Posterior cingulate gyrus (tissue), 11 donors: ENCODE data around the gene JMJD1C.

Source experiments
- DNase-seq, 10 donors: peaks; one replicate each; pipeline versions ENCODE4 v3.0.0 to v3.0.0-alpha.2; 2020 to 2021; ENCODE audit warnings: mixed read lengths in 3 of 10
- intact Hi-C: fragments of 100-400 bp; cut with DNase I; formaldehyde crosslinking; loops from one replicate; pipeline ENCODE4 v1.15.1; 2023

JMJD1C gene

DNA sequence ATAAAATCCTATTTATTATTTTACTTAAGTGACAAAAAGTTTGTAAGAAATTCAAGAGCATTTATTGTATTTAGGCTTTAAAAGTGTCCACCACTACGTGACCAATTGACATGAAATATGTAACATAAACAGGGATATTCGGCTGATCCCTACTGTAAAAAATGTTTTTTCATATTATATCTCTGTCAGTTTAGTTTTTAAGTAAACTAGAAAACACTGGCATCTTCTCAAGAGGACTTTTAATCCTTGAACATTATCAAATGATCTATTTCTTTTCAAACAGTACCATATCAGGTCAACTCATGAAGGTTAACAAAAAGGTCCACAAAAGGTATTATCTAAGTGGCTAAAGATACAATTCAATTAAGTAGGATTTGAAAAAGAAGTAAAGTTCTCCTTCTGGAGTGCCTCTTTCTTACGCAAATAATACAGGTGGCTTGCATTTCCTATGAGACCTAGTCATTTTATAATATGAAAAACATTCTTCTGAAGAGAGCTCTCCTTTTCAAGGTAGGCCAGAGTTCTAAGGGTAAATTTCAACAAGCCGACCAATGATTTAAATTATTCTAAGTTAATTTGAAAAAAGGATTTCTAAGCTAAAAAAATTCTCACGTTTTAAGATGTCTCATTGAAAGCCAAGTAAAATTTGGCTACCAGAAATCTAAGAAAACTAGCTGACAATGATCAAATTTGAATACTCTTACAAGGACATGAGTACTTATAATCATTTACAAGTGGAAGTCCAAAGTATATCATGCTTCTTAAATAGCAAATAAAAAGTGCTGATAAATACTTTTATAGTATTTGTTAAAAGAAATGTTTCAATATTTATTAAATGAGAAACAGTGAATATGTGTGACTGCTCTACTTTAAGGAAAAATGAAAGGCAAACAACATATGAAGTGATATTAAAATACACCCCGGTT is 199.1 kb downstream of the JMJD1C start:
- no peak for DNase-seq
- intact Hi-C loops: loop anchor here (5.0 kb wide), 1 partner anchor 54 kb away; no protein-coding TSS in a partner anchor

GRCh38 chr10:63265683-63266235 is 200.0 kb downstream of the JMJD1C start:
- no peak for DNase-seq
- intact Hi-C loops: loop anchor here (5.0 kb wide), 1 partner anchor 53 kb away; no protein-coding TSS in a partner anchor

- no peak for DNase-seq
- intact Hi-C loops: loop anchor here (5.0 kb wide), 1 partner anchor 53 kb away; no protein-coding TSS in a partner anchor
Measured at GRCh38 chr10:63265222-63265617, 200.6 kb downstream of the JMJD1C start.

DNA sequence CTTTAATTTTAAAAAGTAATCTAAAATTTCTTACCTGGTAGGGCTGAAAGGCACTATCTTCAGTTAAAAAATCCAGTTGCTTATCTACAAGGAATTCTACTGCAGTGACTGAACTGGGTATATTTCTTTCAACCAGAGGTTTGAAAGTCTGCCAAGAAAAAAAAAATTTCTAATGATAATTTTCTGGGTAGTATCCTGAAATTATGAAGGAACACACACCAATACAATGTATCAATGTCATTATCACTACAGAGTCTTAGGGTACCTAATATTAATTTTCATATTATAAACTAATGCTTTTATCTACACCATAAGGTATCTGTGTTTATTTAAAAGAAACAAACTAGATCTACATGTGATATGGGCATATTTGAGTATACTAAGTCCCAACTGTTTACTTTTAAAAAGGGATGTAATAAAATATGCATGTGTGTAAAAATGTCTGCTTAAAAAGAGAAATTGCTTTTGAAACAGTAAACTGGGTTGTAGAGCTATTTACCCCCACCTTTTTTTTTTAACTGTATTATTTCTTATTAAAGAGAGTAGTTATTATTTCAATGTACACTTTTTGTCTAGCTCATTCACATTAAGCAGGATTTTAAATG is 201.1 kb downstream of the JMJD1C start:
- intact Hi-C loops: loop anchor here (5.0 kb wide), 1 partner anchor 52 kb away; no protein-coding TSS in a partner anchor
- DNase-seq: no peak

DNA sequence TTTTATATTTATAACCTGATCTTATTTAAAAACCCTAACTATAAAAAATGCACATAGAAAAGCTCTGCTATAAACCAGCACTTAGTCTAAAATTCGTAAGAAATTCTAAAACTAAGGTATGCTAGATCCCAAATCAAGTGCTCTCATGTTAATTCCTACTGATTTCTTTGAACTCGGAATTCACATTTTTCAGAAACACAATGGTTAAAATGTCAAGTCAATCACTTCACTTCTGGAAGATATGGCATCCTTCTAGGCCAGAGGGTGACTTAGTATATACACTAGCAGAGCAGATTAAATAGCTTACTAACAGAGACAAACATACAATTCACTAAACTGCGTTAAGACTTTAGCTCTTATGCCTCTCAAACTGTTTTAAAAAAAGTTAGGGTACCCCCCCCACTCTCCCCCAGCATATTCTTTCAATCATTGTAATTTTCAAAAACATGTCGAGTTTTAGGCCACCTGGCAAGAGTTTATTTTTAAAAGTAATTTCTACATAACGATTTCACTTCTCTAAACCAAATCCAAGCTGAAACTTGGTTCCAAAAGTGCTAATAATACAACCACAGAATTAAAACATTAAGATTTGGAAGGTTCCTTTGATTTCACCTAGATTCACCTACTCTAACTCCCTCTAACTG is 203.2 kb downstream of the JMJD1C start:
- no peak for DNase-seq
- intact Hi-C loops: no loop called here

DNA sequence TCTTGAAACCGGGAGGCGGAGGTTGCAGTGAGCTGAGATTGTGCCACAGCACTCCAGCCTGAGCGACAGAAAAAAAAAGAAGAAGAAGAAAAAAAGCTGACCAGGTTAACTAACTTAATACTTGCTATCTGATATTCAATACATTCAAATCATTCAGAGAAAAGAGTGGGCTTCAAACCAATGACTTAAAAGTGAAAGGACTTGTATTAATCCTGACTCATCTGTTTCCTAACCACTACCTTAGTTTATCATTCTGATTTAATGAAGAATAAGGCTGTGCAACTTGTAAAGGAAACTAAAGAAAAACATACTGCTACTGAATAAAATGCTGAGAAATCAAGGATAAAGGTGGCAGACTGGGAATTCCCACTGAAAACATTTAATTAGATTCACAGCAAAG is 204.3 kb downstream of the JMJD1C start:
- intact Hi-C loops: no loop called here
- DNase-seq: no peak

GRCh38 chr10:63260860-63261251 is 204.9 kb downstream of the JMJD1C start:
- DNase-seq: no peak
- intact Hi-C loops: no loop called here

- intact Hi-C loops: no loop called here
Measured at GRCh38 chr10:63260103-63260859, 205.5 kb downstream of the JMJD1C start.

DNA sequence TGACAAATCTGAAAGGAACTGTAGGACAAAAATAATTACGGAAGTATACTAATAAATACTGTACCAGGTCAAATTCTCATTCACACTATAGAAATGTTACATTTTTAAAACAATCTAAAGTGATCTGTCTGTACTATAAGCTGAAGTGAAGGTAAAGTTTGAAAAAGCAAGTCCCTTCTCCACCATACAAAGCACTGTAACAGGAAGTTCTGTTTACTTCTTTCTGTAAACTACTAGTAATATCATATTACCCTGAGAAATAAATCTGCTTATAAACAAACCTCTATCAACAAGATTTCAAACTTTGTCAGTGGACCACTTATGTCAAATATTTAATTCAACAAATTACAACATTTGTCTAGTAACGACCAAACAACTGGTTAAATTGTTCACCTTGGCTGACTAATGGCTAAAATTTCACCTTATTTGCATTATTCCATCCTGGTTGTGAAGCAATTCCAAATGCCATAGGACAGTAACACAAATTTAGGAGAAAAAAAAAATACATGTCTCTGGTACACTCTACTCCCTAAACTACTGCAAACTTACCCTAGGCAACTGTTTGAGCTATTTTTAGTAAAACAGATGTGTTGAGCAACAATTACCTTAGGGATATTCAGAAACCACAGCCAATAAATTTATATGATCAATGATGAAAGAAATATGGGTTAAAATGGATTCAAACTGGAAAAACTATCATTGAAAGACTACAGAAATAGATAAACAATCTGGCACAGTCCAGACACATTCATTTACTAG is 206.7 kb downstream of the JMJD1C start:
- no peak for DNase-seq
- intact Hi-C loops: no loop called here

More at GRCh38 chr10:63260103-63260859, 205.5 kb downstream of the JMJD1C start:
- DNase-seq: no peak

DNA sequence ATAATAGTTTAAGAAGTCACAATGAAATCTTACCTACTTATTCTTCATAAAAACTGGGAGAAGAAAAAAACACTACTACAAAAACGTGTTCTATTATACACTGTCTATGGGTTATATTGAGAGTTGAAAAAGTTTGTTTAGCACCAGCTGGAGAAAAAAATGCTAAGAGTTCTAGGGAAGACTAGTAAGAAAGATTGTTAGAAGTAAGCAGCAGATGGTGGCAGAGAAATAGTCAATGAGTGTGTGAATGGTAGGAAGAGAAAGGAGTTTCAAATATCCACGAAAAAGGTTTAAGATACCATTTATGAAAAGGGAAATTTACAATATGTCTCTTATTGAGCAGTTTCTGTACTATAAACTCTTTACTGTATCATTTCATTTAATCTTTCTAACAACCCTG is 208.0 kb downstream of the JMJD1C start:
- intact Hi-C loops: no loop called here
- no peak for DNase-seq

DNA sequence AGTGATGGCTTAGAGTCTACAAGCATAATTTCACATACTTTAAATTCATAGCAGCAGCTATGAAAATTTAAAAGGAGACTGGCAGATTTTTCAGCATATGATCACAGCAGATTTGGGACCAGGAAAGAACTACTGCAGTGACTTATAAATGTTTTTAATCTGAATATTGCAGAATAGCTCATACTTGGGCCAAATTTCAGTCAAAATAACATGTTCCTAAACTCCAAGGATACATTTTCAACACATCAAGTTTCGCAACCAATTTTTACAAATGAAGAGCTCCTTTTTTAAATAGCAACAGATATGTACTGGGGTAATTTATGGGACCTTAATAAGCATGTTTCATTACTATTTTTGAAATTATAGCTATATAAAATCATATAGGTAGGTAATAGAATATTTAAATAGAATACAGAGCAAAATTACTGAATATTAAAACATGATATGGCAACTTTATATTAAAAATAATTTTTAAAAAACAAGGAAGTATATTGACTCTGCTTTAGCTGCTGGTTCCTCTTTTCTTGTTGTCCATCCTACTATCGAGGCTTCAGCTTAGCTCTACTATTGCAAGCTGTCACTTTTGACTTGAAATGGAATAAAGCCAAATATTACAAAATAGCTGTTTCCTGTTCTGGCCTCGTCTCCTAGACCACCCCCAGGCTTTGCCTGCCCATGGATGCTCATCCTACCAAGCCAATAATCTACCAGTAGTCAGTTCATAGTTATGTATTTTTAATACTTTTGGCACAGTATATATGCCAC is 209.6 kb downstream of the JMJD1C start:
- no peak for DNase-seq

GRCh38 chr10:63255316-63255715 is 210.5 kb downstream of the JMJD1C start:
- intact Hi-C loops: no loop called here
- DNase-seq: no peak

More for the DNA sequence above, 209.6 kb downstream of the JMJD1C start:
- intact Hi-C loops: no loop called here

- DNase-seq: no peak
- intact Hi-C loops: no loop called here
Measured at GRCh38 chr10:63253040-63253439, 212.7 kb downstream of the JMJD1C start.

- DNase-seq: no peak
- intact Hi-C loops: no loop called here
Measured at GRCh38 chr10:63252095-63252762, 213.5 kb downstream of the JMJD1C start.

GRCh38 chr10:63250032-63250431 is 215.7 kb downstream of the JMJD1C start:
- no peak for DNase-seq
- intact Hi-C loops: no loop called here

- intact Hi-C loops: no loop called here
- no peak for DNase-seq
Measured at GRCh38 chr10:63247771-63248170, 218.0 kb downstream of the JMJD1C start.

DNA sequence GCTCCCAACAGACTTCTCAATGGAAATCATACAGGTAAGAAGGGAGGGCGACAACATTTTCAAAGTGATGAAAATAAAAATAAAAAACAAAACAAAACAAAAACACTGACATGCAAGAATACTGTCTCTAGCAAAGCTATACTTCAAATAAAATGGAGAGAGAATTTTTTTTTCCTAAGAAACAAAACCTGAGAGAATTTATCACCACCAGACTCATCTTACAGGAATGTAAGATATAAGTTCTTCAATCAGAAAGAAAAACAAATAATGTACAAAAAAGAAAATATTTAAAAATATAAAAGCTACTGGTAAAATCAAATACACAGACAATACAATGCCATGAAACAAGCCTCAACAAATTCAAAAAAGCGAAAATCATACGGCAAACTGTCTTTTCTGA is 219.4 kb downstream of the JMJD1C start:
- no peak for DNase-seq
- intact Hi-C loops: no loop called here

DNA sequence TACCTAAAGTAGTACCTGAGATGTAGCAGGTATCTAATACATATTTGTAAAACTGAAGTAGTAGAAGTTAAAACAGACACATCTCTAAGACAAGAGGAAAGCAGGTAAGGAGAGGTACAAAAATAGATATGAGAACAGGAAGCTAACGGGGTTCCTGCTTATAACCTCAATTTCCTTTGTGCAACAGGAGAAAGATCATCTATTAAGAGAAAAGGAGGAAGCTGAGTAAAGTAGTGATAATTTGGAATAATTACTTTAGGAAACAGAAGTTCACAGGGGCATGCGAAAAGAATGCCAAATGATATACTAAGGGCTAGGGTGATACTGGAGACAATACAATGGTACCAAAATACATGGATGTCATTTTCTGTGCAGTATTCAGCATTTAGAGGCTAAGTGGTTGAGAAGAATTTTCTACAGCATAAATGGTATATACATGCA is 223.9 kb downstream of the JMJD1C start:
- intact Hi-C loops: no loop called here
- no peak for DNase-seq
